ENCODE data around the gene RNGTT.

DNA sequence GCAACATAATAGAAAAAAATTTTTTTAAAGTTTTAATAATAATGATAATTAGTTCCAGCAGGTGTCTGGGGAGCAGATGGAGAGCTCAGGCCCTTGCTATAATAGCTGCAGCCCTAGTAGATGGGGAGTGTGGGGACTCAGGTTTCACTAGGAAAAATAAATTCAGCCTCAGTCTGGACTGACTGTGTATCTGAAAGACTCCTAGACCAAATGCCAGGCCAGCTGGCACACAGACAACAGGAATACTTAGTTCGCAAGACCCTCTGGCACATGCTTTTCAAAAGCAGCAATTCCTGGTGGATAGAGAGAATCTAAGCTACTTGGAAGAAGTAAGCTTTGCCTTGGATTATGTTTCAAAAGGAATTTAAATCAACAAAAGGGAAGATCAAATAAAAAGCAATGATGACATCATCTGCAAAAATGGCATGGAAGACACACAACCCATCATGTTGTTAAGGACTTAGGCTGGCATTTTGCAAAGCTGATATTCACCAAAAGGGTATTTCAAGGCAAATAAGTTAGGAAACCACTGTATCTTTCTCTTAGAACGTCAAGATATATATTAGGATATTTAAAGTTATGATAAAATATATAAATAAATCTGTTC lies 107.8 kb downstream of the RNGTT start:
- TF ChIP-seq EZH2phosphoT487 (IDR thresholded peaks at IDR 0.05; ENCODE audit: insufficient read depth, low read depth) (no peak), EZH2 (IDR thresholded peaks at IDR 0.05; ENCODE audit: insufficient read depth, poor library complexity, severe bottlenecking) (no peak)
